B cell (primary cell): ENCODE results near the gene CDC42BPB. TPM values are rescaled to one million over a fixed set of nuclear protein-coding genes. Genes with fewer than 3 reads are reported as not detected.

Experiments
- ATAC-seq: fragments of 200-7000 bp; cut with Tn5 transposase; one replicate; pipeline ENCODE4 v1.10.0; 2021; ENCODE audit warnings: low read depth, mild to moderate bottlenecking, moderate number of reproducible peaks, moderate library complexity
- CTCF ChIA-PET: fragments of 350-600 bp; sonication (Branson Sonifier 250); formaldehyde crosslinking; loops from one replicate; lab custom pipeline; 2021; ENCODE audit warnings: antibody characterized with exemption, inconsistent platforms; lab: Charles Lee
- POLR2A ChIA-PET: fragments of 350-600 bp; sonication (Branson Sonifier 250); formaldehyde crosslinking; loops from one replicate; lab custom pipeline; 2021; ENCODE audit warnings: antibody characterized with exemption; lab: Charles Lee
- DNase-seq: peaks from one replicate; pipeline ENCODE4 v3.0.0; 2013
- H2AFZ ChIP-seq: 2 replicates; pipeline ENCODE4 v1.6.1; 2012; ENCODE audit warnings: mild to moderate bottlenecking, low read depth, low read length; ENCODE audit not compliant: insufficient read depth, poor library complexity, severe bottlenecking
- H3K27ac ChIP-seq, 2 donors: 1 replicate in 1 of 2; 2 replicates in 1 of 2; pipeline ENCODE4 v1.5.1; 2012 to 2013; ENCODE audit warnings: low read length in 2 of 2, mild to moderate bottlenecking in 2 of 2, moderate library complexity in 1 of 2
- H3K27me3 ChIP-seq, 4 experiments: fragments of 200-600 bp in 1 of 4; sonication (generic) in 1 of 4; replicated peaks in 1 of 4; 1 replicate in 2 of 4; 2 replicates in 2 of 4; pipeline versions ENCODE4 v1.6.1 to v1.7.0; 2013 to 2016; ENCODE audit warnings: low read length in 3 of 4, mild to moderate bottlenecking in 2 of 4, mixed read lengths in 1 of 4, moderate library complexity in 1 of 4; ENCODE audit not compliant: insufficient read depth in 4 of 4, control insufficient read depth in 3 of 4; ENCODE audit errors: control extremely low read depth in 1 of 4
- H3K36me3 ChIP-seq, 2 experiments: replicated peaks in 1 of 2; 1 replicate in 1 of 2; 2 replicates in 1 of 2; pipeline versions ENCODE4 v1.6.1 to v1.7.1; 2013; ENCODE audit warnings: low read length in 1 of 2; ENCODE audit not compliant: insufficient read depth in 2 of 2, control insufficient read depth in 1 of 2; ENCODE audit errors: control extremely low read depth in 1 of 2, extremely low read depth in 1 of 2
- H3K4me1 ChIP-seq, 2 donors: fragments of 200-600 bp in 1 of 2; sonication (generic) in 1 of 2; 1 replicate in 1 of 2; 2 replicates in 1 of 2; pipeline versions ENCODE4 v1.5.1 to v1.6.1; 2013 to 2017; ENCODE audit warnings: low read length in 2 of 2; ENCODE audit not compliant: control insufficient read depth in 2 of 2, insufficient read depth in 2 of 2
- H3K4me2 ChIP-seq: replicated peaks from 2 replicates; pipeline ENCODE3; 2012; ENCODE audit warnings: mild to moderate bottlenecking, low read depth, low read length; ENCODE audit not compliant: poor library complexity, severe bottlenecking
- H3K4me3 ChIP-seq, 5 experiments: fragments of 200-600 bp in 1 of 5; sonication (generic) in 1 of 5; 1 replicate in 3 of 5; 2 replicates in 2 of 5; pipeline versions ENCODE4 v1.5.1 to v1.7.0; 2011 to 2016; ENCODE audit warnings: low read length in 4 of 5, mild to moderate bottlenecking in 4 of 5, low read depth in 2 of 5, control low read depth in 1 of 5, moderate library complexity in 1 of 5; ENCODE audit not compliant: insufficient read depth in 1 of 5; ENCODE audit errors: control extremely low read depth in 1 of 5, extremely low read depth in 1 of 5
- H3K79me2 ChIP-seq: fragments of 200-600 bp; sonication (generic); one replicate; pipeline ENCODE4 v1.6.0; 2016; ENCODE audit warnings: low read length; ENCODE audit not compliant: control insufficient read depth, insufficient read depth
- H3K9ac ChIP-seq: fragments of 200-600 bp; sonication (generic); 2 replicates; pipeline ENCODE4 v1.6.1; 2017; ENCODE audit warnings: mild to moderate bottlenecking, low read length, moderate library complexity
- H3K9me3 ChIP-seq, 3 donors: one replicate each; pipeline versions ENCODE4 v1.6.1 to v1.7.1; 2013; ENCODE audit warnings: low read length in 2 of 3; ENCODE audit not compliant: control insufficient read depth in 2 of 3, insufficient read depth in 1 of 3; ENCODE audit errors: control extremely low read depth in 1 of 3
- H4K20me1 ChIP-seq: 2 replicates; pipeline ENCODE4 v1.6.0; 2012; ENCODE audit warnings: mild to moderate bottlenecking, low read length; ENCODE audit not compliant: insufficient read depth, control insufficient read depth, poor library complexity, severe bottlenecking
- H3K27ac Mint-ChIP-seq: one replicate; pipeline ENCODE4 v1.8.0; 2021; ENCODE audit warnings: mixed read lengths
- H3K27me3 Mint-ChIP-seq: one replicate; pipeline ENCODE4 v1.8.0; 2021; ENCODE audit warnings: mixed read lengths
- H3K4me1 Mint-ChIP-seq: one replicate; pipeline ENCODE4 v1.8.0; 2021; ENCODE audit warnings: mixed read lengths
- H3K4me3 Mint-ChIP-seq: one replicate; pipeline ENCODE4 v1.8.0; 2021; ENCODE audit warnings: mixed read lengths
- H3K9me3 Mint-ChIP-seq: one replicate; pipeline ENCODE4 v1.8.0; 2022; ENCODE audit warnings: mixed read lengths; ENCODE audit not compliant: insufficient read depth
- EZH2 ChIP-seq: IDR thresholded peaks from 2 replicates; pipeline ENCODE4 v1.6.1; 2012; ENCODE audit warnings: borderline replicate concordance, low read depth, mild to moderate bottlenecking, moderate library complexity, low read length; ENCODE audit not compliant: insufficient read depth, poor library complexity, severe bottlenecking
- WGBS: methylation state at CpG from one replicate; pipeline ENCODE4 v1.1.5; 2013; ENCODE audit warnings: missing lambda C conversion rate; ENCODE audit not compliant: insufficient coverage; 5-methylcytosine and 5-hydroxymethylcytosine counted together
- intact Hi-C: fragments of 100-400 bp; cut with micrococcal nuclease; formaldehyde crosslinking; loops from one replicate; pipeline ENCODE4 v1.10.0; 2022
- polyA plus RNA-seq: library from polyadenylated mRNA; depleted of rRNA; stranded (reverse); fragments of >200 nt; gene quantifications from 2 replicates; pipeline ENCODE4 v1.2.3, GENCODE V29; 2012
- total RNA-seq, 2 donors: library from RNA; stranded (reverse); fragments of 120-200 nt in 1 of 2; gene quantifications; 1 replicate in 1 of 2; 2 replicates in 1 of 2; pipeline versions ENCODE4 v1.2.3 to v1.2.4, GENCODE V29; 2013 to 2022
- TF ChIP-seq, protein P1 (sequence below): fragments of 200-600 bp; IDR thresholded peaks from one replicate; pipeline ENCODE4 v1.8.0; 2022; ENCODE audit warnings: antibody characterized with exemption, mild to moderate bottlenecking

The CDC42BPB gene
- total and polyA plus RNA-seq, 2 donors (not counting 1 experiment from before 2014, with no cell fraction given): 23.9 to 52.5 TPM

DNA sequence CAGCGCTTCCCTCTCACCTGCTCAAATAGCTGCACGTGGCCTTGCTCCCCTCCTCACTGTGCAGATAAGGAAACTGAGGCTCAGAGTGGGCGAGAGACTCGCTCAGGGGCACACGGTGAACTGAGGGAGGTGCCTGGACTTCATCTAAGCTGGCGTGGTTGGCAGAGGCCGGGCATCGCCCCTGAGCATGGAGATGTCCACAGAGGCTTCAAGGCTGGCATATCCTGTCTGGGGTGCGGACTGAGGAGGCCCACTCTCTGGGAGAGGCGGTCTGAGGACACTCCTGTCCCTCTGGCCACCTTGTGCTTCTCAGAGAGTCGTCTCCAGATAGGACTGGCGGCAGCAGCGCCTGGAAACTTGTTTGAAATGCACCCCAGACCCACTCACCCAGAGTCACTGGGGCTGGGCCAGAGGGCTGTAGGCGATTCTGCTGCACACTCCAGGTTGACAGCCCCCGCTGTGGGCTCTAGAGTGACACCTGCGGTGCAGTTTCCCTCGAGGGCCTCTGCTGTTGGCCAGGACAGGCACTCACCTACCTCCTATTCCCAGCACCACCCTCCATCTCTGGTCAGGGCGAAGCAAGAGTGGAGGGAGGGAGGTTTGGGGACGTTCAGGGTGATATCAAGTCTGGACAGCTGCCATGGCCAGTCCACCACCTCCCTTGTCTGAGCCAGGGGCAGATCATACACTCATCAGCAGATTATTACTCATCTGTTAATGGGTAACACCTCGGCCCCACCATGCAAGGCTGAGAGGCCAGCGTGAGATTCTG lies 15.4 kb upstream of the CDC42BPB start:
- 81% methylated on average over 18 of the region's 21 CpGs for WGBS
- Mint-ChIP-seq H3K9me3 (no peaks in the 10 kb centered on the region), H3K27ac (no peak overlapping the region), H3K27me3 (peaks cover 3% of the 10 kb centered on the region), H3K4me3 (no peak overlapping the region), H3K4me1 (peaks cover 7% of the 10 kb centered on the region)
- Histone ChIP-seq H3K79me2 (no peaks in the 10 kb centered on the region), H4K20me1 (no peaks in the 10 kb centered on the region), H3K9me3 (peaks cover 0 to 1% (median 0%) of the 10 kb centered on the region in 3 donors), H3K4me2 (no peak overlapping the region), H2AFZ (no peak overlapping the region), H3K36me3 (no peaks in the 10 kb centered on the region), H3K9ac (no peak overlapping the region), H3K4me1 (peaks cover 10 to 22% of the 10 kb centered on the region in 2 donors), H3K27ac (no peak overlapping the region), H3K27me3 (peaks cover 0 to 18% (median 3%) of the 10 kb centered on the region in 4 experiments), H3K4me3 (no peak overlapping the region)
- no peak for ATAC-seq
- ChIA-PET CTCF (interaction anchor here (2.4 kb wide), 1 partner anchor 32 kb away, joined by 18 read pairs; no protein-coding TSS in a partner anchor), POLR2A (no interaction called here)
- DNase-seq: no peak
- no peak for TF ChIP-seq EZH2
- TF ChIP-seq, protein P1, sequence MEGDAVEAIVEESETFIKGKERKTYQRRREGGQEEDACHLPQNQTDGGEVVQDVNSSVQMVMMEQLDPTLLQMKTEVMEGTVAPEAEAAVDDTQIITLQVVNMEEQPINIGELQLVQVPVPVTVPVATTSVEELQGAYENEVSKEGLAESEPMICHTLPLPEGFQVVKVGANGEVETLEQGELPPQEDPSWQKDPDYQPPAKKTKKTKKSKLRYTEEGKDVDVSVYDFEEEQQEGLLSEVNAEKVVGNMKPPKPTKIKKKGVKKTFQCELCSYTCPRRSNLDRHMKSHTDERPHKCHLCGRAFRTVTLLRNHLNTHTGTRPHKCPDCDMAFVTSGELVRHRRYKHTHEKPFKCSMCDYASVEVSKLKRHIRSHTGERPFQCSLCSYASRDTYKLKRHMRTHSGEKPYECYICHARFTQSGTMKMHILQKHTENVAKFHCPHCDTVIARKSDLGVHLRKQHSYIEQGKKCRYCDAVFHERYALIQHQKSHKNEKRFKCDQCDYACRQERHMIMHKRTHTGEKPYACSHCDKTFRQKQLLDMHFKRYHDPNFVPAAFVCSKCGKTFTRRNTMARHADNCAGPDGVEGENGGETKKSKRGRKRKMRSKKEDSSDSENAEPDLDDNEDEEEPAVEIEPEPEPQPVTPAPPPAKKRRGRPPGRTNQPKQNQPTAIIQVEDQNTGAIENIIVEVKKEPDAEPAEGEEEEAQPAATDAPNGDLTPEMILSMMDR: no peak
- intact Hi-C loops: no loop called here

DNA sequence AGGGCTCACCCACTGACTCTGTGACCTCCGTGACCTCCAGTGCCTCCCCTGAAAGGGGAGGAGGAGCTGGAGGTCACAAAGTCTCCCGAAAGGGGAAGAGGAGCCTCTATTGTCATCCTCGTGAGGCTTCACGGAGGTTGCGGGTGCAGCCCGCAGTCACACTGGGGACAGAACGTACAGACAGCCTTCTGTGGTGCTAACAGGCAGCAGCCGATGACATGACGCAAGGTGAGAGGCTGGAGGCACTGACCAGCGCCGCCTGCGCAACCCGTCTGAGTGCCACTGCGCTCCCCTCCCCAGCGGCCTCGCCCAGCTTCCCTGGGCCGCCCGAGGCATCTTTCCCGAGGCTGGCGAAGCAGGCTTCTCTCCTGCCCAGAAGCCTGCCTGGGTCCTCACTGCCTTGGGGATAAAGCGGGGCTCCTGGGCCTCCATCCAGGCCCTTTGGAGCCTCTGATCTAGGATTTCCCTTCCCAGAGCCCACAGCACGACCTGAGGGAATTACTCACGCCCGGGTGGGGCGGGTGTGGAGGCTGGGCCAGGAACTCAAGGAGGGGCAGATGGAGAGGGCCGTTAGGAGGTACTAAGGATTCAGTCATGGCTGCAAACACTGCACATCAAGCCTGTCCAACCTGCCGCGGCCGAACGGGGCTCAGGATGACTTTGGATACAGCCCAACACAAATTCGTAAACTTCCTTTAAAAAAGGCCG lies 14.3 kb upstream of the CDC42BPB start:
- peaks cover 0 to 18% (median 3%) of the 10 kb centered on the region in 4 experiments for H3K27me3 ChIP-seq
- H3K4me2 ChIP-seq: no peak overlapping the region
- H3K79me2 ChIP-seq: no peaks in the 10 kb centered on the region
- H3K4me3 ChIP-seq: no peak overlapping the region
- no peak for ATAC-seq
- WGBS: 89% methylated on average over 29 of the region's 32 CpGs
- no peak overlapping the region for H2AFZ ChIP-seq
- H3K9me3 ChIP-seq: no peaks in the 10 kb centered on the region
- peaks cover 7% of the 10 kb centered on the region for H3K4me1 Mint-ChIP-seq
- no peaks in the 10 kb centered on the region for H3K9me3 Mint-ChIP-seq
- peaks cover 10 to 22% of the 10 kb centered on the region in 2 donors for H3K4me1 ChIP-seq
- POLR2A ChIA-PET: no interaction called here
- intact Hi-C loops: no loop called here
- TF ChIP-seq EZH2: no peak
- TF ChIP-seq, protein P1: no peak
- no peak overlapping the region for H3K9ac ChIP-seq
- CTCF ChIA-PET: no interaction called here
- no peaks in the 10 kb centered on the region for H4K20me1 ChIP-seq
- no peak overlapping the region for H3K4me3 Mint-ChIP-seq
- no peak for DNase-seq
- H3K27me3 Mint-ChIP-seq: peaks cover 3% of the 10 kb centered on the region
- H3K27ac ChIP-seq: no peak overlapping the region
- no peak overlapping the region for H3K27ac Mint-ChIP-seq
- H3K36me3 ChIP-seq: no peaks in the 10 kb centered on the region
